ENCODE results near the gene ZNHIT6.
"Not testable (repeated sequence)": the region's sequence is repeated elsewhere in the genome, so short reads cannot be mapped to it uniquely, and the experiment has no call there.

The ZNHIT6 gene

DNA sequence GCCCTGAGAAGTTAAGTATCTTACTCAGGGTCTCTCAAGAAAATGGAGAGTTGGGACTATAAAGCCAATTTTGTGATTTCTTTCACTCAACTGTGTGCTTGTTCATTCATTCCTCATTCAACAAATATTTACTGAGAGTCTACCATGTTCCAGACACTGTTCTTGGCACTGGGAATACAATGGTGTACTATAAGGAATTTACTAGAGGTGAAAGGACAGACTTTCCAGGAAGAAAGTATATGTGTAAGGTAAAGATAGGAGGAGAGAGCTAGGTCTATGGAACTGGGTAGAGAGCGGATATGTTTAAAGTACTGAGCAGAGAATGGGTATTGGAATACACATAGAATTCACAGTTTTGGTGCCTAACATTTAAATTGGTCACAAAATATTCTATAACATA lies 42.3 kb downstream of the ZNHIT6 start:
- no peak for DNase-seq (ENCODE audit: low spot score)

- DNase-seq (ENCODE audit: low spot score), result no peak
Observed at GRCh38 chr1:85663382-85663781, 44.9 kb downstream of the ZNHIT6 start.

GRCh38 chr1:85661767-85662166 lies 46.5 kb downstream of the ZNHIT6 start:
- DNase-seq (ENCODE audit: low spot score), result no peak

DNA sequence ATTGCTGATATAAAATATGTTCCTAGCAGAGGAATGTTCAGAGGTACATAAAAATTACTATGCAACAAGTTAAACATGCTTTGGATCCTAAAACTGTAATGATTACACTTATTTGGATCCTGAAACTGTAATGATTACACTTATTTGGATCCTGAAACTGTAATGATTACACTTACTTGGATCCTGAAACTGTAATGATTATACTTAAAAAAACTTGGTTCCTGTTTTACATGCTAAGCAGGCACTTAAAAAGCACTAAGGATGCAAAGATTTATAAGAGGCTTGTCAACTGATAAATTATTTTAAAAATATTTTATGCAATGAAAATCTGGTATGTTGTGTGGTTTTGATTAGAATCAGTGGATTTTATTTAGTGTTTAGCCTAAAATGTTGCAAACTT lies 47.7 kb downstream of the ZNHIT6 start:
- no peak for DNase-seq (ENCODE audit: low spot score)

DNA sequence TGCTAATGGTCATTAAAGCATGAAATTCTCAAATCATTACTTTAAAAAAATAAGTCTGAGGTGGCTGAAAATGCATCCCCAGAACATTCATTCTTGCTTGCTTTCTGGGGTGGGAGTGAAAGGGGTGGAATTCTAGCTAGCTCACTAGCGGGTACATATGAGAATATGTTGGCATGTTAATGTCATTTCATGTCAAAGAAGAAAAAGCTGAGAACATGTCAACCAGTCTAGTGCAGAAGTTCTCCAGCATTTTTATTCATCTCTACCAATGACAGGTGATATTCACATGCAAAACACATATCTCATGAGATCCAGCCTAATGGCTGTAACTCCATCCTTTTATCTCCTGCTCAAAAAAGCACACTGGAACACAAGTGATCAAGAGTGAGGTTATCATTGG lies 49.1 kb downstream of the ZNHIT6 start:
- no peak for DNase-seq (ENCODE audit: low spot score)

DNA sequence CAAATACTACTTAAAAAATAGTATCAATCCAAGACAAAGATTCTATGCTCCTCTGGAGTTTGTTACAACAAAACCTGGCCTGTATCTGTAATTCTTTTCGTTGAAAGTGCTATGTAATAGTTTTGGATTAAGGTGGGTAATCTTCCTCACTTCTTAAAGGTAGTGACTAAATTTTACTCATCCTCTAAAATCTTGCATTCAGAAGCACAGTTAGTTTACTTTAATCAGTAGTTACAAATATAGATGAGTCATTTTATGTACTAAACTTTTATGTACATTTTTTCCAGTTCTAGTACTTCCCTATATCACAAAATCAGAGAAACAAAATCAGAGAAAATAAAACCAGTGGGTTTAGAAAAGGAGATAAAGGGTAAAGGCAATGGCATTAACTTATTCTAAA lies 51.3 kb downstream of the ZNHIT6 start:
- no peak for DNase-seq (ENCODE audit: low spot score)

DNA sequence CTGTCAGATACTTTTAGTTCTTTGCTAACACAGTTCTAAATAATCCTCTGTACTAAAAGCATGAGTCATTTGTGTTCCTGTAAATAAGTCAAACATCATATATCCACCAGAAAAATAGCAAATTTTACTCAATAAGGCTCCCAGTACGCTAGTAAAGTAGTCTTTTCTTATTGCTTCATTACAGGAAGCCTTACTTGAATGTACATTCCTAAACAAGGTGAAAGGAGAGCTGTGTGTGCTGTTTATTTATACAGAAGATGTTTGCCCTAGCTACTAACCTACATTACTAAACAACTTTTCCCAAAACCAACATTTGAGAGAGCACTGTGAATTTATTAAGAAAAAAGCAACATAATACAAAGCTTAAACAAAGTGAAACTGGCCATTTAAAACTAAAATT lies 52.0 kb downstream of the ZNHIT6 start:
- no peak for DNase-seq (ENCODE audit: low spot score)

DNA sequence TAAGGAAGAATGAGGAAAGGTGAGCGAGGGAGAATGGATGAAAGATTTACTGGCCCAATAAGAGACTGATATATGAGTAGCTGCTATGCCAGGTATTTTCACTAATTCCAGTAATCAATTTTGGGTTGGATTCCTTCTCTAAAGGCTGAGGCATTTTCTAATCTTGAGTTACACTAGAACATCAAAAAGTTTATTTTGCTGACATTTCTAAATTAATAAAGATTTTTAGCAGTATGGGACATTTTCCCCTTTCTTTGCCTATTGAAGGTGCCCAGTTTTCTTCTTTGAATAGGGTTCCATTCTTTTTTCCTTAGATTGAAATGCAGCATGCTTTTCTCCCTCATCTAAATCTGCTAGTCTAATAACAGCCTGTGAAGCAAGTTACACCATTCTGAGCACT lies 52.9 kb downstream of the ZNHIT6 start:
- DNase-seq (ENCODE audit: low spot score), result no peak

- no peak for DNase-seq (ENCODE audit: low spot score)
Observed at GRCh38 chr1:85654066-85654782, 54.0 kb downstream of the ZNHIT6 start.

DNA sequence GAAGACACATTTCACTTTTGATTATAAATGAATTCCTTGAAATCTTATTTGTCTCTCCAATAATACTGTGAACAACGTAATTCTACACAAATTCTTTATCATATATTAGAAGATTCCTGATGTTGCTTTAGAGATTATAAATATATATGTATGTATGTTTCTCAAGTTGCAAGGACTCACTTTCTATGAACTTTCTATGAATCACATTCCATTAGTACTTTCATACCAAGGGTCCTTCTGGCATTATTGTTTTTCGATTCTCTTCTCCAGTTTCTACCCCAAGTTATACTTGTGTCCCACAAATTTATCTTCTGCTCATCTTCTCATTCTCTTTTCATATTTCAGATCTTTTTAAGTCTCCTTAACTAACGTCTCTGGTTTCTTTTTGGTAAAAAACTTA lies 55.9 kb downstream of the ZNHIT6 start:
- no peak for DNase-seq (ENCODE audit: low spot score)

GRCh38 chr1:85650645-85651044 lies 57.6 kb downstream of the ZNHIT6 start:
- DNase-seq (ENCODE audit: low spot score), result no peak

GRCh38 chr1:85649591-85649990 lies 58.6 kb downstream of the ZNHIT6 start:
- no peak for DNase-seq (ENCODE audit: low spot score)

DNA sequence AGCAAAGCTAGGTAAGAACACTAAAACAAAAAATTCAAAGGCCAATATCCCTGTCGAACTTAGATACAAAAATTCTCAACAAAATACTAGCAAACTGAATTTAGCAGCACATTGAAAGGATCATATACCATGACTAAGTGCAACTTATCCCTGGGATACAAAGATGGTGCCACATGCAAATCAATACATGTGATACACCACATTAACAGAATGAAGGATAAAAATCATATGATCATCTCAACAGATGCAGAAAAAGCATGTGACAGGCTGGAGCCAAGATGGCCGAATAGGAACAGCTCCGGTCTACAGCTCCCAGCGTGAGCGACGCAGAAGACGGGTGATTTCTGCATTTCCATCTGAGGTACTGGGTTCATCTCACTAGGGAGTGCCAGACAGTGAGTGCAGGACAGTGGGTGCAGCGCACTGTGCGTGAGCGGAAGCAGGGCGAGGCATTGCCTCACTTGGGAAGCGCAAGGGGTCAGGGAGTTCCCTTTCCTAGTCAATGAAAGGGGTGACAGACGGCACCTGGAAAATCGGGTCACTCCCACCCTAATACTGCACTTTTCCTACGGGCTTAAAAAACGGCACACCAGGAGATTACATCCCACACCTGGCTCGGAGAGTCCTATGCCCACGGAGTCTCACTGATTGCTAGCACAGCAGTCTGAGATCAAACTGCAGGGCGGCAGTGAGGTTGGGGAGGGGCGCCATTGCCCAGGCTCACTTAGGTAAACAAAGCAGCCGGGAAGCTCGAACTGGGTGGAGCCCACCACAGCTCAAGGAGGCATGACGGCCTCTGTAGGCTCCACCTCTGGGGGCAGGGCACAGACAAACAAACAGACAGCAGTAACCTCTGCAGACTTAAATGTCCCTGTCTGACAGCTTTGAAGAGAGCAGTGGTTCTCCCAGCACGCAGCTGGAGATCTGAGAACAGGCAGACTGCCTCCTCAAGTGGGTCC lies 66.4 kb downstream of the ZNHIT6 start:
- not testable (repeated sequence) for DNase-seq (ENCODE audit: low spot score)

- DNase-seq (ENCODE audit: low spot score), result not testable (repeated sequence)
Observed at GRCh38 chr1:85639920-85640319, 68.3 kb downstream of the ZNHIT6 start.

- DNase-seq (ENCODE audit: low spot score), result no peak
Observed at GRCh38 chr1:85638412-85638811, 69.8 kb downstream of the ZNHIT6 start.

- DNase-seq (ENCODE audit: low spot score), result no peak
Observed at GRCh38 chr1:85630493-85630892, 77.7 kb downstream of the ZNHIT6 start.

DNA sequence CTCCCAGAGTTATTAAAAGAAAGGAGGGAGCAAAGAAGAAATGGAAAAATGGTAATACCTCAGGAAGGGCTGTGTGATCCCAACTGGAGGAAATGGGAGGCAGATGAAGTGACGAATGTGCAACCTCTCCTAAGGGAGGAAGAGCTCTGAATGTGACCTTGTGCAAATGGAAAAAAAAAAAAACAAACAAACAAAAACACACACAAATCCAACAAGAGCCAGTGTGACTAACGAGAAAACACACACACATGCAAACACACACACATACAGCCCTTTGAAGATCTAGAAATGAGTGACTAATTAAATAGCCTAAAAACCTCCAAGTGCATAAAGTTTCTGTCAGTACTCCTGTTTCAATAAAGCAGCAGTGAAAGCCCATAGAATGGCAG lies 78.7 kb downstream of the ZNHIT6 start:
- DNase-seq (ENCODE audit: low spot score), result no peak

DNA sequence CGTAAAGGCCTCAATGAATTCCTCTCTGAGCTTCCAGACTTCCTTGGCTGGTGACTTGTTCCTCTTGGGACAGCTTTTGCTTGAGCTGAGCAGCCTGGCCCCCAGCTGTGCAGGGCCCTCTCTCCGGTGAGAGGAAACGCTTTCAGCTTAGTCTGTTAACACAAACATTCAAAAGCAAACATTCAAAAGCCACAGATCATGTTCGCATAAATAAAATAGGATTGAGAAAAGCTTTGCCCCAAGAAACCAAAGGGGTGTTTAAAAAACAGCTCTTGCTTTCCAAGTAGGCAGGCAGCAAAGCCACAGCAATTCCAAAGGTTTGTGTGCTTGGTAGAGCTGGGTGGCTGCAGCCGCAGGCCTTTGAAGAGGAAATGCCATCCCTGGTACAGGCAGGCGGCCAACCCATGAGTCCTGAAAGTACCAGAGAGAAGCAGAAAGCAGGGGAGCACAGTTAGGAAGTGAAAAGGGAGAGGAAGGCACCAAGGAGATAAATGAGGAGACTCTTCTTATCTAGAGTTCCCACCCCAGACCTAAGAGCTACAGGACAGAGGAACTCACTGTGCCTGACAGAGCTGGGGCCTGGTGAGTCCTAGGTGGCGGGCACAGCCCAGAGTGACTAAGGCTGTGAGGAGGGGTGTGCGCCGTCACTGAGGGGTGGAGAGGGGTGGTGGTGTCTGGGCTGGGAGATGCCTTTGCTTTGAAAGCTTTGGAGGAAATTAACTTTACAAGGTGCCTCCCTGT lies 79.3 kb downstream of the ZNHIT6 start:
- peak; percentile 9 for DNase-seq (ENCODE audit: low spot score)

GRCh38 chr1:85626818-85627217 lies 81.4 kb downstream of the ZNHIT6 start:
- no peak for DNase-seq (ENCODE audit: low spot score)

DNA sequence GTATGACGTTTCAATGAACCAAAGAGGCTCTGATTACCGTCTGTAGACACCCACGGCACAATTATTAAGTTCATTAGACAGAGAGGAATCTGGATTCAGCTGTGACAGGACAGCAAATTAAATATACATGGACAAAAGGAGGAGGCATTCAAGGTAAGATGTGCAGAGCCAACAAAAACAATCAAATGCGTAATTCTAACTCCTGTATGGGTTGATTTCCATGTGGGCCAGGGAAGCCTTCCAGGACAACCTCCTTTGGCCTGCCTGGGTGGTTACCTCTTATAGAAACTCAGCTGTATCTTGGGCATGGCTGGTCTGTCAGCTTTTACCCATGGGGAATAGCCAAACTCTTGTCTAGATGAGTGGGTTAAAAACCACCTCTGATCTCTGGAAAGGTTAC lies 83.9 kb downstream of the ZNHIT6 start:
- DNase-seq (ENCODE audit: low spot score), result no peak

- no peak for DNase-seq (ENCODE audit: low spot score)
Observed at GRCh38 chr1:85623061-85623471, 85.2 kb downstream of the ZNHIT6 start.

- DNase-seq (ENCODE audit: low spot score), result no peak
Observed at GRCh38 chr1:85621430-85621829, 86.8 kb downstream of the ZNHIT6 start.

Data from hematopoietic multipotent progenitor cell treated with erythropoietin and hydrocortisone succinate and interleukin-3 and kit ligand, for 15 days (in vitro differentiated cells).